ENCODE data around the gene MYH11.
"Not testable (repeated sequence)": the region's sequence is repeated elsewhere in the genome, so short reads cannot be mapped to it uniquely, and the experiment has no call there.

Gene MYH11

GRCh38 chr16:15836965-15837611 lies 19.7 kb downstream of the MYH11 start:
- no peak for DNase-seq

DNA sequence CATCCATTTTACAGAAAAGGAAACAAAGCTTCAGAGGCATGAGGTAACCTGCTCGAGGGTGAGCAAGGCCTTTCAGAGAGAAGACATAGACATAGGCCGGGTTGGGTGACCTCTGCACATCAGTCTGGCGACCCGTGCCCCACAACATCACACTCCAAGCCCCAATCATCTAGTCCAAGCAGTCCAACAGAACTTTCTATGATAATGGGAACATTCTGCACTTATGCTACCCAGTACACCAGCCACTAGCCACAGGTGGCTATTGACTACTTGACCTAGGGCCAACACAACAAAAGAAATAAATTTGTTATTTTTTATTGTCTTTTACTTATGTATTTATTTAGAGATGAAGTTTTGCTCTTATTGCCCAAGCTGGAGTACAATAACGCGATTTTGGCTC lies 20.8 kb downstream of the MYH11 start:
- no peak for DNase-seq

DNA sequence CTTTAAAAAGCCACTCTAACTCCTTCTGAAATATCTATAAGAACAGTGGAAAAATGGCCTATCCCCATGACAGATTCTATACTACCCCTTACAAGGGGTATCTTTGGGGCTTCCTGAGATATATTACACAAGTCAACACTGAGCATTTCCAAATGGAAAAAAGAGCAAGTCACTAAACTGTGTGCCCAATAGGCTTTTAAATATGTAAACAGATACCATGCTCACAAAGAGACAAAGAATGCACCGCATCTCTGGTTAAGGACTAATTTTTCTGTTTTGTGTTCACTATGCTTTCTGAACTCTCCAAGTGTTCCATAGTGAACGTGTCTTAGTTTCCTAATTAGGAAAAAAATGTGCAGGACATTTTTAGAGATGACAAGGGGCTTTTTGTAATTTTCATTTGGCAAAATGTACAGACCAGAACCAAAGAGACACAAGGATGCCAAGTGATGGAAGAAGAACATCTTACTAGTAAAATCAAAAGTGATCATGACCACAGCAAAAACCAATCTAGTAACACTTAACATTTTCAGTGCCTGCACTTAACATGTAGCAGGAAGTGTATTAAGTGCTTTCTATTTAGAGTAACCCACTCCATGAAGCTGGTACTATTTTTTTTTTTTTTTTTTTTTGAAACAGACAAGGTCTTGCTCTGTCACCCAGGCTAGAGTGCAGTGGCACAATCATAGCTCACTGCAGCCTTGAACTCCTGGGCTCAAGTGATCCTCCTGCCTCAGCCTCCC lies 21.5 kb downstream of the MYH11 start:
- no peak for DNase-seq

GRCh38 chr16:15834502-15834901 lies 22.3 kb downstream of the MYH11 start:
- DNase-seq: no peak

DNA sequence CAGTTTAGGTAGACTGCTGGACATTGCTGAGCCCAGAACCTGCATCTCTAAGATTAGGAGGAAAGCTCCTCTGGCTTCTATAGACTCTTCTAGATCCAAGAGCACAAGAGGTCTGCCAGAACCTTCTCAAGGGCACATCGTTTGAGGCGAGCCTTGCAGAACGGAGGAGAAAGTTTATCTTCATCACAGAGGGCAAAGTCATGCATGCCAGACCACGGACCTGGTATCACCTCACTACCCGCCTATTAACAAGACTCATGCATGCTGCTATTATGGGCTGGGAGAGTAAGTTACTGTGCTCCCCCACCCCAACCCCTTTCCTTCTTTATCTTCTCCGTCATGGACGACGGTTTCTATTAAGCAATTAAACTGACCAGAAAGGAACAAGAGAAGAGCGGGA lies 23.3 kb downstream of the MYH11 start:
- DNase-seq: no peak

- DNase-seq: no peak
These were observed 24.6 kb downstream of the MYH11 start for GRCh38 chr16:15832241-15832640.

GRCh38 chr16:15830832-15831451 lies 25.9 kb downstream of the MYH11 start:
- DNase-seq: no peak

- DNase-seq: no peak
These were observed 27.4 kb downstream of the MYH11 start for GRCh38 chr16:15829460-15829859.

DNA sequence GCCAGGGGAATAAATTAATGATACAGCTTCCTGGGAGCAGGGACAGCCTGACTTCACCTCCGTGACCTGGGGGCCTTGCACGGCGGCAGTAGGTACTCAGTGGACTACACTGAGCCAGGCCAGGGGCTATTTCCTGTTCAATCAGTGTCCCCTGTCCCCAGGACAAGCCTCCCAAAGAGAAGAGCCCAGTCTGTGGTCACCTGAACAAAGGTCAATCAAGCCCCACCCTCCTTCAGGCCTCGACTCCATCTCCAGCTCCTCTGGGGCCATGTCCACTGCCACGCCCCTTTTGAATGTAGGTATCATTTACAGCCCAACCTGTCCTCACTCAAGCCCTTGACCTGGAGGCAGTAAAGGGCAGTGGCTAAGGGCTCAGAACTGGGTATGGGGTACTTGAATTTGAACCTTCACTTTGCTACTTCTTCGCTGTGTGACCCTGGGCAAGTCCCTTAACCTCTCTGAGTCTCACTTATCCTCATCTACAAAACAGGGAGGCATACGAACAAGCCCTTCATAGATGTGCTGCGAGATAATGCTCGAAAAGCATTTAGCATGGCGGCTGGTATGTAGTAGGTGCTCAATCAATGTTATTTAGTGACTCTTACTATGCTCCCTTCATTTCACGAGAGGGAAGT lies 29.0 kb downstream of the MYH11 start:
- no peak for DNase-seq

DNA sequence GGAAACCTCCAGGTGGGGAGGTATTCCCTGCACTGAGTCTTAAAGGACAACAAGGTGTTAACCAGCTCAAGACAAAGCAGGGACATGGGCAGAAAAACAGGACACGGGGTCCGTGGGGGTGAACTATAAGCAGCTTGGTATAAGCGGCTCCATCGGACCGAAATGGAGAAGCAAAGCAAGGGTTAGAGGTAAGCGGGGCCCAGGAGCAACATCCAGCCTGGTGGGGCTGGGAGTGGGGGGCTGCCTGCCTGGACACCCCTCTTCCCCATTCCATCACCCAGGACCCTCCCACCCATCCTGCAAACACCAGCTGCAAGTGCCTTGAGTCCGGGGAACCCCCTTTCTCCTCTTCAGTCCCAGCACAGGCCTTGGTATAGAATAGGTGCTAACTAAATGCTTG lies 29.5 kb downstream of the MYH11 start:
- no peak for DNase-seq

DNA sequence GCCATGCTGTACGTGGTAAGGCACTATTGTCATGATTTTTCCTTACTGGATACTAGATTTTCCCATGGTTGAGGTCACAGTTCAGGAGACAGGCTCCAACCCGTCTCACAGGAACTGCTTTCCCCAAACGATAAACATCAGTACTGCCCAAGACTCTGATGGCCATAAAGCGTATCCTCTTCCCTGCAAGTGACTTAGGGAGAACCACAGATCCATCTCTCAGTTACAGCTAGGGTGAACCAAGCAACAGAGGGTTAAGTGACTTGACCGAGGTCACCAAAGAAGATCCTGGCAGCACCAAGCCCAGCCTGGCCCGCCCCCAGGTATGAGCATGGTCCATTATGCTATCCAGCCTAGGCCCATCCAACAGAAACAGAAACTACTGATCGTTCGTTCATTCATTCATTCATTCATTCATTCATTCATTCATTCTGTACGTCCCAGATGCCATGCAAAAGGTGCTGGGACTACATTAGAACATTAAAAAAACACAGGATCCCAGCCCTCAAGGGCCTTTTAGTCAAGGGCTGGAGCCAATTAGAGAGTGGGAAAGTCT lies 31.0 kb downstream of the MYH11 start:
- DNase-seq: no peak

DNA sequence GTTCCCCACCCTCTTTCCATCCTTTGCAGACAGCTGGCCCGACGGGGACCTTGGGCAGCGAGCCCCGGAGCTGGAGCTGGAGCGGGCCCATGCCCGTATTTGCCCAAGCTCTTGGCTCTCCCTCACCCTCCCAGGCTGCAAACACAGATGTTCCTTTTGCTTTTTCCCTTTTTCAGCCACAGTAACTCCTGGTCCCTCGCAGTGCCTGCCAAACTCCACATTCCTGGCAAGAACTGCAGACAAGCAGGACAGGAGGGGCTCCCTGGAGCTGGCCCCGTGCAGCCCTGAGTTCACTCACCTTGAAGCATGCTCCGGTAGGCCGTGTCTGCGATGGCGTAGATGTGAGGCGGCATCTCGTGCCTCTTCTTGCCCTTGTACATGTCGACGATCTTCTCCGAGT lies 33.9 kb downstream of the MYH11 start:
- no peak for DNase-seq

GRCh38 chr16:15820837-15821236 lies 36.0 kb downstream of the MYH11 start:
- no peak for DNase-seq

DNA sequence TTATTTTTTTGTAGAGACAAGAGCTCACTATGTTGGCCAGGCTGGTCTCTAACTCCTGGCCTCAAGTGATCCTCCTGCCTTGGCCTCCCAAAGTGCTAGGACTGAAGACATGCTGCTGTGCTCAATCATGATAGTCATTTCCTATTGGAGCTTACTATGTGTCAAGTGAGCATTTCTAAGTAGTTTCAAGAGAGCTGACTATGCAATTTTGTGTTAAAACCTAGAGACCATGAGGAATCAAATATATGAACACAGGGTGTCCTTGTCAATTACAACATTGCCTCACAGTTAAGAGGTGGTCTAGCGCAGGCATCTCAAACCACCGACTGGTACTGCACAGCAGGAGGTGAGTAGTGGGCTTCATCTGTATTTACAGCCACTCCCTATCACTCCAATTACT lies 37.8 kb downstream of the MYH11 start:
- DNase-seq: no peak

DNA sequence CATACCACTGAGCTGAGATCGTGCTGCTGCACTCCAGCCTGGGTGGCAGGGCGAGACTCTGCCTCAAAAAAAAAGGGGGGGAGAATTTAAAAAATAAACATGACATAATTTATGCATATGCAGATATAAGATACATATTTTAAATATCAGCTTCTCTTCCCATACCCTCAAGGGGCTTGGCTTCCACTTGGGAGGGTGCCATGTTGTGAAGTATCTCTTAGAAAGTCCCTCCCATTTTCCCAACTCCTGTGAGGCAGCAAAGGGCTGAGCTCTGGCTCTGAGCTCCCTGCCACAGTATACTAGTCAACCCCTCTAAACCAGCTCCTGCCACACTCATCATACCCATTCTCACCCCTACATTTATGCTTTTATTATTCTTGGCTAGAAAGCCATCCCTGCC lies 39.4 kb downstream of the MYH11 start:
- DNase-seq: no peak

DNA sequence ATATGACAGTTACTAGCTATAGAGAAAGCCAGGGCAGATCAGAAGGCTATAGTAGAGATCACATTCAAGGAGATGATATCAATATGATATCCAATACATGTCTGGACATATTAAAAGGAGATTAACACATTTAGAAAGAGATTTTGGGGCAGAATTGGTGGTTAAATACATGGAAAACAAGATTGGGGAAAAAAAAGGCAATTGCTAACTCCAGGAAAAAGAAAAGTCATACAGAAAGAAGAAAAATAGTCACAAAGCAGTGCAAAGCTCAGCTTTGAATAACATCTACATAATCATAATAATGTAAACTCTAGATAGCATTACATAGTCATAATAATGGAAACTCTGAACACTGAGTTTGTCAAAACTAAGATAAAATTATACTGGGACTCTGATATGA lies 40.6 kb downstream of the MYH11 start:
- no peak for DNase-seq

- DNase-seq: not testable (repeated sequence)
These were observed 44.5 kb downstream of the MYH11 start for GRCh38 chr16:15812401-15812750.

DNA sequence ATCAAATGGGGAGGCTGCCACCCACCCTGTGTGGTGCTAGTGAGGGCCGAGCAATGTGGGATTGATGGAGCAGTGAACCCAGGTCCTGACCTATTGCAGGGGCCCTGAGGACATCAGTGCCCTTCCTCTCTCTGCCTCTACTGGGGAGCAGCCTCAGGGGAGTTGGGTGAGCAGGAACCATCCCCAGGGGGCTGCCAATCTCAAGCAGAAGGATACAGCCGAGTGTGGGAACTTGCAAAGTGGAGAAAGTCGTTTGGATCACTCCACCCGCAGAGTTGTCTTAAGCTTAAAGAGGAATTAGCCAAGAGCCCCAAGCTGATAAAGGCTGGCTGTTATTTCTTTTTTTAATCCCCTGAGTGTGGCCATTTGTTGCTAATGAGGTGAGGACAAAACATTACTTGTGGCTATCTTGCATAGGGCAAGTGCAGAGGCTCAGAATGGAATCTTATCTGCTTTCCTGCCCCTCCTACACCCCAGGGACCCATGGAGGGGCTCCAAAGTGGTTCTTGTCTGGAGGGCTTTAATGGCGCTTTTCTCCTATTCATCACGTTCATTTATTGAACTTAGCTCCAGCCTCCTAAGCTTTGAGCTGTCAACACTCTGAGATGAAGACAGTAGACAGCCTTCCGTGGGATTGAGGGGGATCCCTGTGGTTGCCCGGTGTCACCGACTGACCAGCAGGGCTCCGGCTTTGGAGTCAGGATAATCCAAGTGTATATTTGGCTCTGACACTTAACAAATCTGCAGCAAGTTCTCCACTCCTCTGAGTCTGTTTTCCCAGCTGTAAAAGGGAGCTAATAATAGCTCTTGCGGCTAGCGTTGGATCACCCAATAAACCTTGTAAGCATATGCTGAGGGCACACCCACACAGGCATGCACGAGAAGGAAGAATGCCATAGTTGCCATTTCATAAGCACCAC lies 45.1 kb downstream of the MYH11 start:
- no peak for DNase-seq

GRCh38 chr16:15810949-15811348 lies 45.9 kb downstream of the MYH11 start:
- no peak for DNase-seq

DNA sequence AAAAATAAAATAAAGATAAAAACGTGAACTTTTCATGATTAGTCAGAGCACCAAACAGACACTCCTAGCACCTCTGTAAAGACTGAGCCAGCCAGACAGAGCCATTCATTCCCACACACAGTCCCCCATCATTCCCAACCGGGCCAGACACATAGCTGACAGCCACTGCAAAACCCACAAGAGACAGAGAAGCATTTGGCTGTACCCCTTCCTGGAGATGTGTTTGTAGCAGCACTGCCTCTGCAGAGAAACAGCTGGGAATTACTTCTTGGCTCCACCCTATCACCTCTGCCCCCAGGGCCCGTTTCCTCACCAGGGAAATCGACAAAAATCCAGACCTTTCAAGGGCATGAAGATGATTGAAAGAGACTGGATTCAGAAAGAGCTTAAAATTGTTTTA lies 46.4 kb downstream of the MYH11 start:
- no peak for DNase-seq

DNA sequence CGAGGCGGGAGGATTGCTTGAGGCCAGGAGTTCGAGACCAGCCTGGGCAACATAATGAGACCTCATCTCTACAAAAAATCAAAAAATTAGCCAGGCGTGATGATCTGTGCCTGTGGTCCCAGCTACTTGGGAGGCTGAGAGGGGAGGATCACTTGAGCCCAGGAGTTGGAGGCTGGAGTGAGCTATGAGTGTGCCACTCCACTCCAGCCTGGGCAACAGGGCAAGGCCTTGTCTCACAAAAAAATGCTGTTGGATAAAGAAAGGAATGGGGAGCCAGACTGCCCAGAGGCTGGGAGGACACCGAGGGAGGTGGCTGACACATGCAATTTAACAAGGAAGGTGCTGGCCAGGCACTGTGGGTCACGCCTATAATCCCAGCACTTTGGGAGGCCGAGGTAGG lies 47.5 kb downstream of the MYH11 start:
- DNase-seq: not testable (repeated sequence)

GRCh38 chr16:15808071-15808470 lies 48.8 kb downstream of the MYH11 start:
- no peak for DNase-seq

- DNase-seq: no peak
These were observed 49.2 kb downstream of the MYH11 start for GRCh38 chr16:15807603-15808009.
